Measurements from ENCODE around the gene RIPOR3.
"Not testable (repeated sequence)": the region's sequence is repeated elsewhere in the genome, so short reads cannot be mapped to it uniquely, and the experiment has no call there.

Gene RIPOR3

DNA sequence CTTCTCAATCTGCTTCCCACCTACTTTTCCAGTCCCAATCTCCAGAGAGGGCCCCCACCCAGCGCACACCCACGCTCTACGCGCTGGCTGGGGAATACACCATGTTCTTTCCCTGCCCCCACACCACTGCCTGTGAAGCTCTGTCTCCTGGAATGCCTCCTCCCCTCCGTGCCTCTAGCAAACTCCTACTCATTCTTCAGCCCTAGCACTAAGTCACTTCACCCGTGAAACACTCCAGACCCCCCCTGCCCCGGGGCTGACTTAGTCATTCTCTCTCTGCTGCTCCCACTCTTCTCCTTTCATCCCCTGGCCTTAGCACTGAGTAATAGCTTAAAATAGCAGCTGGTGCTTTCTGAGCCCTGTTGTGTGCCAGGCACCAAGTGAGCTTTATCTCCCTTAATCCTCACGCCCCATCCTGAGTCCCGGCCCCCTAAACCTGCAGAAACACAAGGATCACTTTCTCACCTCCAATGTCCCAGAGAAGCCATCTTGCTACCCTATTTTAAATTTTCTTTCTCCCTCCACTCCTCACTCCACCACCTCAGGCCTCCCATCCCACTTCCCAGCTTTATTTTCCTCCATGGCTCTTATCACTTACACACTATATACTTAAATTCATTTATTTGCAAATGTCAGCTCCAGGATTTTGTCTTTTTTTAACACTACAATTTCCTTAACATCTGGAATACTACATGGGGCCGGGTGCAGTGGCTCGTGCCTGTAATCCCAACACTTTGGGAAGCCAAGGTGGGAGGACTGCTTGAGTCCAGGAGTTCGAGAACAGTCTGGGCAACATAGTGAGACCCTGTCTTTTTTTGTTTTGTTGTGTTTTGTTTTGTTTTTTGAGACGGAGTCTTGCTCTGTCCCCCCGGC is 33.7 kb upstream of the RIPOR3 start:
- DNase-seq: no peak

DNA sequence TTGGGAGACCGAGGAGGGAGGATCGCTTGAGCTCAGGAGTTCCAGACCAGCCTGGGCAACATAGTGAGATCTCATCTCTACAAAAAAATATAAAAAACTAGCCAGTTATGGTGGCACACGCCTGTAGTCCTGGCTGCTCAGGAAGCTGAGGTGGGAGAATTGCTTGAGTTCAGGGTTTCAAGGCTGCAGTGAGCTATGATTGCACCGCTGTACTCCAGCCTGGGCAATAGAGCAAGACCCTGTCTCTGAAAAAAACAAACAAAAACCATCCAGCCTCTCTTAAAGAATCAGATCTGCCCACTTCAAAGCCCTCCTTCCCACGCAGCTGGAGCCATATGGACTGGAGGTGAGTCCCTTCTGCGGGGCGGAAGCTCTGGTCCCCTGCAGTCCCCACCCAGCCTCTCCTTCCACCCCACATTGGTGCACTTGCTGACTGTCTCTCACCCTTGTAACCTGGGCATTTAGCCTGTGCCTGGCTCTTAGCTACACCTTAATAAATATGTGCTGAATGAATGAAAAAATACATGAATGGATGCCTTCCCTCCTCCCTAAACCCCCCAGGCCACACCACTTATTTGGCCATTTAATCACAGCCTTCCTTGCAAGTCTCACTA is 32.9 kb upstream of the RIPOR3 start:
- DNase-seq: no peak

DNA sequence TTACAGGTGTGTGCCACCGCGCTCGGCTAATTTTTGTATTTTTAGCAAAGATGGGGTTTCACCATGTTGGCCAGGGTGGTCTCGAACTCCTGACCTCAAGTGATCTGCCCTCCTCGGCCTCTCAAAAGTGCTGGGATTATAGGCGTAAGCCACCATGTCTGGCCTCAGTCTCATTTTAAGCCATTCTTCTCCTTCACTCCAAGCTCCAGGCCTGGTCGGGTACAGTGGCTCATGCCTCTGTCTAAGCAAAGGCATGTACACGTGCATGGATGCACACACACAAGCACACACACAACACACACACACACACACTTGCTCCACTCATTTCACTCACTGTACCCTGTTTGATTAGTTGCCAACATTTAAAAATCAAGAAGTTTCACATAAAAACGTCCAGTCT is 32.3 kb upstream of the RIPOR3 start:
- no peak for DNase-seq

DNA sequence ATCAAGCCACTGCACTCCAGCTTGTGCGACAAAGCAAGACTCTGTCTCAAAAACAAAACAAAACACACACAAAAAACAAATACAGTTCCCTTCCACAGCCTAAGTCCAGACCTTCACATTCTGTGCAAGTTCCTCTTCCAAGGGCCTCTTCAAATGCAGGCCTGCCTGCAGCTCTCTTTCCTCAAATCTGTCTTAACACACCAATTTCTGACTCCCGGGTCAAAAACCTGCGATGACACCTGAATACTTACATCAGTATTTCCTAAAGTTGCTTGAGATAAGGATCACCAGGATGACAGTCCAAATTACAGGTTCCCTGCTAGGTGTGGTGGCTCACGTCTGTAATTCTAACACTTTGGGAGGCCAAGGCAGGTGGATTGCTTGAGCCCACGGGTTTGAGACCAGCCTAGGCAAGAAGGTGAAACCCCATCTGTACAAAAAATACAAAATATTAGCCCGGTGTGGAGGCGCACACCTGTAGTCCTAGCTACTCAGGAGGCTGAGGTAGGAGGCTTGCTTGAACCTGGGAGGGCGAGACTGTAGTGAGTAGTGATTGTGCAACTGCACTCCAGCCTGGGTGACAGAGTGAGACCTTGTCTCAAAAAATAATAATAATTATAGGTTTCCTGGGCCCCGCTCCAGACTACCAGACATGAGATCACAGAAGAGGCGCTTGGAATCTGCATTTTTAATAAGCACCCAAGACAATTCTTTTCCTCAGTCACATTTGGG is 31.2 kb upstream of the RIPOR3 start:
- no peak for DNase-seq

DNA sequence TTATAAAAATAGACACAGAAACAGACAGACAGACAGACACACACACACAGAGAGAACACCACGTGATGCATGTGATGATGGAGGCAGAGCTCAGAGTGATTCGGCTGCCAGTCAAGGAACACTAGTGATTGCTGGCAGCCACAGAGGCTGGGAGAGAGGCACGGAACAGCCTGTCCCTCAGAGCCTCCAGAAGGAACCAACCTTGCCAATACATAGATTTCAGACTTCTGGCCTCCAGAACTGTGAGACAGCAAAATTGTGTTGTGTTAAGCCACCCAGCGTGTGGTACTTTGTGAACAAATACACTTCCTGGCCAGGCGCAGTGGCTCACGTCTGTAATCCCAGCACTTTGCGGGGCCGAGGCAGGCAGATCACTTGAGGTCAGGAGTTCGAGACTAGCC is 30.5 kb upstream of the RIPOR3 start:
- DNase-seq: no peak

DNA sequence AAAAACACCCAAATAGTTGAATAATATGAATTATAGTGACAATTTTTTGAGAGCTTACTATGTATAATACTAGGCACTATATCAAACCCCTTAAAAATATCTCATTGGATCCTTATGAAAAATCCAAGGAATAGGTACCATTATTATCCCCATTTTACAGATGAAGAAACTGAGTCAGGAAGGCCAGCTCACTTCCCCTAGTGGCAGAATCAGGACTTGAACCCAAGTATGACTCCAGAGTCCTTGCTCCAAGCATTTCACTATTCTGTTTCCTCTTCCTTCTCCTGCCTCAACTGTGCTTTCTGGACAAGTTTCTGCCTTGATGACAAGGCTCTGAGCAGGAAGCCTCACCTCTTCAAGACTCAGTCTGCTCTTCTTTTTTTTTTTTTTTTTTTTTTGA is 29.2 kb upstream of the RIPOR3 start:
- DNase-seq: no peak

DNA sequence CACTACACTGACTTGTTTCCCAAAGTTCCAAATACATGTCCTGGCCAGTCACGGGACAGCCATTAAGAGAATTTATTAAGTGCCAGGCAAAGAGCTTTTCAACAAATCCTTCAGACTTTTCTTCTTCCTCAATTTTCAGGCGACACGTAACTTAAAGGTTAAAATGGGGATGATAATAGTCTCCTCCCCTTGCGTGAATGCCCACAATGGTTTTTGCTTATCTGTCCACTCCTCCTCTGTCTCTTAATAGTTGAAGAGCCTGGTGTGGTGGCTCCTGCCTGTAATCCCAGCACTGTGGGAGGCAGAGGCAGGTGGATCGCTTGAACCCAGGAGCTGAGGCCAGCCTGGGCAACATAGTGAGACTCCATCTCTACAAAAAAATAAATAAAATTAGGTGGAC is 28.7 kb upstream of the RIPOR3 start:
- no peak for DNase-seq

DNA sequence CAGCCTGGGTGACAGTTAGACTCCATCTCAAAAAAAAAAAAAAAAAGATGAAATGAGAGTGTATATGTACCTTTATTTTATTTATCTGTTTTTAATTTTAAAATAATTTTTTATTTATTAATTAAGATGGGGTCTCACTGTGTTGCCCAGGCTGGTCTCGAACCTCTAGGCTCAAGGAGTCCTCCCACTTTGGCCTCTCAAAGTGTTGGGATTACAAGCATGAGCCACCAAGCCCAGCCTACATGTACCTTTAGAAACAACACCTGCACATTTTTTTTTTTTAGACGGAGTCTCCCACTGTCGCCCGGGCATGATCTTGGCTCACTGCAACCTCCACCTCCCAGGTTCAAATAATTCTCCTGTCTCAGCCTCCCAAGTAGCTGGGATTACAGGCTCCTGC is 28.0 kb upstream of the RIPOR3 start:
- DNase-seq: no peak

DNA sequence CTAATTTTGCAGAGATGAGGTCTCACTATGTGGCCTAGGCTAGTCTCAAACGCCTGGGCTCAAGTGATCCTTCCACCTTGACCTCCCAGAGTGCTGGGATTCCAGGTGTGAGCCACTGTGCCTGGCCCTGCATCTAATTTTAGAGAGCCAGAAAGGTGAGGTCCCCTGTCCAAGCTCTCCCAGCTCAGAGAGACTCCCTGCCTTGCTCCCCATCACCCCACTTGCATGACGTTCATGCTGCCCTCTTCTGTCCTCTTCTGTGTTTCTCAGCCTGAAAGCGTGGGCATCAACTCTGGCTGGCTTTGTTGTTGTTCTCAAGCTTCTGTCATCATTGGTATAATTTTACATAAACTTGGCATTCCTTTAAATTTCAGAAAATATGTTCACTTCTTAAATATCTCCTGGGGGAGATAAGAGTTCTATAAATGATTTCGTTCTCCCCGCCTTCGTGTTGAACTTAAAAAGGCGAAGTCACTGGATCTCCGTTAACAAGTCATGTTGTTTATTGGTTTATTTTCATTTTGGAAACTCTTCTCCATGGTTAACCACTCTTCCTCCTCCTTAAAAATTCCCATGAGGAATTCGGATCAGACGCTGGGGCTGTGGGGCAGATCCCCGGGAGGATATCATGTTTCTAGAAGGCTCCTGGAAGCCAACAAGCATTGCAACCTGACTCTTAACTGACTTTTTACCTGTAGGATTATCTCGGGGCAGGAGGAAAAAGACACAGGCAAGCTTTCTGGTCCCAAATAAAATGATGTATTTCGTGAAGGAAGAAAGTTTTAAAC is 26.8 kb upstream of the RIPOR3 start:
- DNase-seq: no peak

DNA sequence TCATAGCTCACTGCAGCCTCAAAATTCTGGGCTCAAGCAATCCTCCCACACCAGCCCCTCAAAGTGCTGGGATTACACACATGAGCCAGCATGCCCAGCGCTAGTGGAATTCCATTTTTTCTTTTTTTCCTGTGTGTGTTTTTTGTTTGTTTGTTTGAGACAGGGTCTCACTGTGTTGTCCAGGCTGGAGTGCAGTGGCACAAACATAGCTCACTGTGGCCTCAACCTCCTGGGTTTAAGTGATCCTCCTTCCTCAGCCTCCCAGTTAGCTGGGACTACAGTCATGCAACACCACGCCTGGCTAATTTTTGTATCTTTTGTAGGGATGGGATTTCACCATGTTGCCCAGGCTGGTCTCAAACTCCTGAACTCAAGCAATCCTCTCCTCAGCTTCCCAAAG is 26.0 kb upstream of the RIPOR3 start:
- DNase-seq: no peak

DNA sequence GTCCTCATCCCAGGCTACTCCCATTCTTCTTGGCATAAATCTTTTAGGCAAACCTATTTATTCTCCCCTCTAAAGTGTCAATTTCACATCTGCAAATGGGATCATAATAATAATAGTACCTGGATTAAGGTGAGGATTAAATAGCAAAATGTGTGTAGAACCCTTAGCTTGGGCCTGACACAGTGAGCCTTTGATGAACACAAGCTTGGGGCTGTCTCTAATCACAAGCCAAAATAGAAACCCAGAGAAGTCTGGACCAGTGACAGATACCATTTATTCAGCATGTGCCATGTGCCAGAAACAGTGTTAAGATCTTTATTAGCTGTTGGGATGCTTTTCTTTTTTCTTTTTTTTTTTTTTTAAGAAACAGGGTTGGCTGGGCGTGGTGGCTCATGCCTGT is 25.2 kb upstream of the RIPOR3 start:
- no peak for DNase-seq

DNA sequence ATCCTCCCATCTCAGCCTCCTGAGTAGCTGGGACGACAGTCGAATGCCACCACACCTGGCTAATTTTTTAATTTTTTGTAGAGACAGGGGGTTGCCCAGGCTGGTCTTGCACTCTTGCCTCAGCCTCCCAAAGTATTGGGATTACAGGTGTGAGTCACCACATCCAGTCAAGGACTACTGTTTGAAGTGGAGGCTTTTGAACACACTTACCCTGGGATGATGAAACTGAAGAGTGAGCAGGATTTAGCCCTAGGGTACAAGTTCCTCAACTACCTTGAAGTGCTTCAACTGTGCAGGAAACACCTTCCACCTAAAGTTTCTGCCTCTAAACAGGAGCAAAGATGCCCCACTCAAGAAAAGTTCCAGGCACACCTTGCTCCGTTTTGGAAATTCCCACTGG is 24.4 kb upstream of the RIPOR3 start:
- DNase-seq: no peak

DNA sequence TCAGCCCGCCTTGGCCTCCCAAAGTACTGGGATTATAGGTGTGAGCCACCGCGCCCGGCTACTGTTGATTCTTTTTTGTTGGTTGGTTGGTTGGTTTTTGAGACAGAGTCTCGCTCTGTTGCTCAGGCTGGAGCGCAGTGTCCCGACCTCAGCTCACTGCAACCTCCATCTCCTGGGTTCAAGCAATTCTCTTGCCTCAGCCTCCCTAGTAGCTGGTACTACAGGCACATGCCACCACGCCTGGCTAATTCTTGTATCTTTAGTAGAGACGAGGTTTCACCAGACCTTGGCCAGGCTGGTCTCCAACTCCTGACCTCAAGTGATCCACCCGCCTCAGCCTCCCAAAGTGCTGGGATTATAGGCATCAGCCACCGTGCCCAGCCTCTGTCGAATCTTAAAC is 23.1 kb upstream of the RIPOR3 start:
- not testable (repeated sequence) for DNase-seq

DNA sequence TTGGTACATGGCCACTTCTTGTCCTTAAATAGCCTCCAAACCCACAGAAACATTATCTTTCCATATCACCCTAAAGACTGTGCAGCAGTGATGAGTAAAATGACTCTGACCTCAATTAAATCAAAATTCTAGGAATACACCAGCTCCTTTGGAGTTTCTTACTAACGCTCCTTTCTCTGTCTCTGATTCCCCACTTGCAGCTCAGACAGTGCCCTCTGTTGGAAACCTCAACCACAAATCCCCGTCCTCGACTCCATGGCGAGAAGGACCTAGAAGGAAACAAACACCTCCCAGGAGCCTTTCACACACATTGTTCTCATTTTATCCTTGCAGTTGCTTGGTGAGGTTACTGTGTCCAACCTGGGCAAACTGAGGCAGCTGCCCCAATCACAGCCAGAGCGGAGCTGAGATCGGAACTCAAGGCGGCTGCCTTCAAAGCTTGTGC is 22.3 kb upstream of the RIPOR3 start:
- no peak for DNase-seq

DNA sequence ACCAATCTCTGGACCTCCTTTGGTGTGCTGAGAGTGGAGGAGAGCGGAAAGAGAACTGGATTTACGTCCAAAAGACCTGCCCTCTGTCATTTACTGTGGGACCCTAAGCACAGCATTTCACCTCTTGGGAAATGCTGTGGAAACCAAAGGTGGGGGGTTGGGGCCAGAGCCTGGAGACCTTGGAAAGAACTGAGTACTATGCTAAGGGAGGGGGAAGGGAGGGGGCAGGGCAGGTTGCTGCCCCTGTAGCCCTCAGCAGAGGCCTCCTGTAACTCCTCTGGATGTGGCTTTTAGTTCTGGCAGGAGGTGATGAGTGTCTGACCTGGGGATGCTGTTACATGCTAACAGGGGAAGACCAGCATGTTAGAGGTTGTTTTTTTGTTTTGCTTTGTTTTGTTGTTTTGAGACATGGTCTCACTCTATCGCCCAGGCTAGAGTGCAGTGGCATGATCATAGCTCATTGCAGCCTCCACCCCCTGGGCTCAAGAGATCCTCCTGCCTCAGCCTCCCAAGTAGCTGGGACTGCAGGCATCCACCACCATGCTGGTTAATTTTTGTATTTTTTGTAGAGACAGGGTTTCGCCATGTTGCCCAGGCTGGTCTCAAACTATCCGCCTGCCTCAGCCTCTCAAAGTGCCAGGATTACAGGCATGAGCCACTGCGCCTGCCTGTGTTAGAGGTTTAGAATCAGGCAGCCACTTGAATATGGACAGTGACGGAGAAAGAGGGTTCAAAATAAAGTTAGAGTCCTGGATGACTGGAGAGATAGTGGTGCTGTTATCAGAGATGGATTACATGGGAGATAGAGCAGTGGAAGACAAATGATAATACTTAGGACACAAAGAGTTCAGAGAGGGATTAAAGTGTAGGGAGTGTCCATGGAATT is 21.7 kb upstream of the RIPOR3 start:
- DNase-seq: no peak

DNA sequence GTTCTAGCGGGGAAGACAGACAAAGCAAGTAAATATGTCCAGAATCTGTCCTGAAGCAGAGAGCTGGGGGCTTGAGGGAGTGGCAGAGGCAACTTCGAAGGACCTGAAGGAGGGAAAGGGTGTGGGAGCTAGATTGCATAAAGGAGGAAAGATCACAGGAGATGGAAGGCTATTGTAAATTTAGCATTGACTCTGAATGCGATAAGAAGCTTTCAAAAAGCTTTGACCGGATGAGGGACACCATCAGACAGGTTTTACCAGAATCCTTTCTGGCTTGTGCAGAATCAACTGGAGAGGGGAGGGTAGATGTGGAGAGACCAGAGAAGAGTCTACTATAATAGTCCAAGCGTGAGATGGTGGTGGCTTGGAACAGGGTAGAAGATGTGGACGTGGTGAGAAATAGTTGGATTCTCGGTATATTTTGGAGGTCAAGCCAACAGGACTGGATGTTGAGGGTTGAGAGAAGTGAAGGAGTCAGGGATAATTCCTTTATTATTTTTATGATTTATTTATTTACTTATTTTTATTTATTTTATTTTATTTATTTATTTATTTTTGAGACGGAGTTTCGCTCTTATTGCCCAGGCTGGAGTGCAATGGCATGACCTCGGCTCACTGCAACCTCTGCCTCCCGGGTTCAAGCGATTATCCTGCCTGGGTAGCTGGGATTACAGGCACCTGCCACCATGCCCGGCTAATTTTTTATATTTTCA is 19.9 kb upstream of the RIPOR3 start:
- no peak for DNase-seq

DNA sequence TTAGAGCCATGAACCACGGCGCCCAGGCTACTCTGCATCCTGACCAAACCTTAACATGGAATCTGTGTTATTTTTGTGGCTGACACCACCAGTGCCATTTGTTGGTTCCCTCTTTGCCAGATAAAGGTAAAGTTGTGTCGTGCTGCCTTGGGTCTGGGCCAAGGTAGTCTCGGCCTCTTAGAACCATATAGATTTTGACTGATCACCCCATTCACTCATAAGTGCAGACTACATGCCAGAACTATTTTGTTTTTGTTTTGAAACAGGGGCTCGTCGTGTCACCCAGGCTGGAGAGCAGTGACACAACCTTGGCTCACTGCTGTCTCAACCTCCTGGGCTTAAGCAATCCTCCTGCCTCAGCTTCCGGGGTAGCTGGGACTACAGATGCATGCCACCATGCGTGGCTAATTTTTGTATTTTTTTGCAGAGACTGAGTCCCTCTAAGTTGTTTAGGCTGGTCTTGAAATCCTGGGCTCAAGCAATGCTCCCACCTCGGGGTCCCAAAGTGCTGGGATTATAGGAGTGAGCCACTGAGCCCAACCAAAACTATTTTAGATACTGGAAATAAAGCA is 19.2 kb upstream of the RIPOR3 start:
- no peak for DNase-seq

DNA sequence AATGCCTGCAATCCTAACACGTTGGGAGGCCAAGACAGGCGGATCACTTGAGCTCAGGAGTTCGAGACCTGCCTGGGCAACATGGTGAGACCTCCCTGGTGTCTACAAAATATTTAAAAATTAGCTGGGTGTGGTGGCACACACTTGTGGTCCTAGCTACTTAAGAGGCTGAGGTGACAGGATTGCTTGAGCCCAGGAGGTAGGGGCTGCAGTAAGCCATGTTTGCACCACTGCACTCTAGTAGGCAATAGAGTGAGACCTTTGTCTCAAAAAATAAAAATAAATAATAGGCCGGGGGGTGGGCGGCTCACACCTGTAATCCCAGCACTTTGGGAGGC is 18.3 kb upstream of the RIPOR3 start:
- no peak for DNase-seq

DNA sequence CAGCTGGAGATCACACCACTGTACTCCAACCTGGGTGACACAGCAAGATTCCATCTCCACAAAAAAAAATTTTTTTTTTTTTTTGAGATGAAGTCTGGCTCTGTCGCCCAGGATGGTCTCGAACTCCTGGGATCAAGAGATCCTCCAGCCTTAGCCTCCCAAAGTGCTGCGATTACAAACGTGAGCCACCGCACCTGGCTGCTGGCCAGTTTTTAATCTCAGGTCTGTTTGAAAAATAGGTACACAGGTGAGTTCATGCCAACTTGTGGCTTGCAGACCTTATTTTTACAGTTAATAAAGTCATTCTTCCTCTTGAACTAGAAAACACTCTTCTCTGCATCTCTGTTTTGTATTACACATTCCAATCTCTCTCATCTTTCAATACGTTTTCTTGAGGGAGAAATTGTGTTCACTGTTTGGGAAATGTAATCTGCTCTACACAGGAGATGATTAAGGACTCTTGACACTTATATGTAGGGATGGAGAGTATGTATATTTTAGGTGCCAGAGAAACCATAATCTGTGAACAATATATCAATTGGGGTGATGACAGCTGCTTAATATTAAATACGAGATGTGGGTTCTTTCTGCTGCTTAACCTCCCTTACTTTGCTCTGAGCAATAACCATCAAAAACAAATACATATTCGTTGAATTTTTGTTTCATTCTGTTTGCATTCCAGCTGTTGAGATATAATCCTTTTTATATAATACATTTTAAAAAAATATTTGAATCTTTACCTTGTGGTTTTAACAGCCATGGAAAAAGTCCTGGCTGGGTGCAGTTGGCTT is 17.7 kb upstream of the RIPOR3 start:
- no peak for DNase-seq

DNA sequence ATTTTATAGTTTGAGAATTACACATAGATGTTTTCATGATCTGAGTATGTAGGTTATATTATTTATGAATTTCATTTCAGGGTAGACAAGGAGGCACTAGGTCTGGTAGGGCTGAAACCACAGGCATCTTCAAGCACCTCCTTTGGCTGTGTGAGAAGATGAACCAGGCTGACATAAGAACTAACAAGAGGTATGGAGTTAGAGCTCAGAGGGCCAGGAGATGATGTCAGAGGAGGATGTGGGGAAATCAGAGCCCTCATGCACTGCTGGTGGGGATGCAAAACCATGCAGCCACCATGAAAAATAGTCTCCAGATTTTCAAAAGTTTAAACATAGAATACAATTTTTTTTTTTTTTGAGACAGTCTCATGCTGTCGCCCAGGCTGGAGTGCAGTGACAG is 13.6 kb upstream of the RIPOR3 start:
- DNase-seq: no peak

All from NCI-H1105 (cell line).